ENCODE data around the gene RAB40C.

DNA sequence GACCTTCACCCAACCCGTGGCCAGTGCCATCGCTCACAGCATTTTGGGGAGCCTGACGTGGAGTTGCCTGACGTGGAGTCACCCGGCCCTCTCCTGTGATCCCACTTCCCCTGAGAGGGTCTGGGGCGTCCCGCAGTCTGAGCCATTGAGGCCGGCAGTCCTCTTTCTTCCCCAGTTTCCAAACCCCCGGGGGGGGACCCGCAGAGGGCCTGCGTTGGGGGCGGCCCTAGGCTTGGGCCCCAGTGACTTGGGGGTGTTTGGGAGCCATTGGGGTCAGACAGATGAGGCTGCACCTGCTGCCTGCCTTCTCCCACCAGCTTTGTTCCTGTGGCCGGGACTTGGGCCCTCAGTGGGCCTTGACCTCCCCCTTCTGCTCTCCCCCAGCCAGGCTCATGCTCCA, 79.8 kb downstream of the RAB40C start:
- TF ChIP-seq, protein P1, sequence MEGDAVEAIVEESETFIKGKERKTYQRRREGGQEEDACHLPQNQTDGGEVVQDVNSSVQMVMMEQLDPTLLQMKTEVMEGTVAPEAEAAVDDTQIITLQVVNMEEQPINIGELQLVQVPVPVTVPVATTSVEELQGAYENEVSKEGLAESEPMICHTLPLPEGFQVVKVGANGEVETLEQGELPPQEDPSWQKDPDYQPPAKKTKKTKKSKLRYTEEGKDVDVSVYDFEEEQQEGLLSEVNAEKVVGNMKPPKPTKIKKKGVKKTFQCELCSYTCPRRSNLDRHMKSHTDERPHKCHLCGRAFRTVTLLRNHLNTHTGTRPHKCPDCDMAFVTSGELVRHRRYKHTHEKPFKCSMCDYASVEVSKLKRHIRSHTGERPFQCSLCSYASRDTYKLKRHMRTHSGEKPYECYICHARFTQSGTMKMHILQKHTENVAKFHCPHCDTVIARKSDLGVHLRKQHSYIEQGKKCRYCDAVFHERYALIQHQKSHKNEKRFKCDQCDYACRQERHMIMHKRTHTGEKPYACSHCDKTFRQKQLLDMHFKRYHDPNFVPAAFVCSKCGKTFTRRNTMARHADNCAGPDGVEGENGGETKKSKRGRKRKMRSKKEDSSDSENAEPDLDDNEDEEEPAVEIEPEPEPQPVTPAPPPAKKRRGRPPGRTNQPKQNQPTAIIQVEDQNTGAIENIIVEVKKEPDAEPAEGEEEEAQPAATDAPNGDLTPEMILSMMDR (IDR thresholded peaks at IDR 0.05 in 2 of 3, conservative IDR thresholded peaks at IDR 0.05 in 1 of 3; ENCODE audit: control insufficient read depth in 2 of 3, extremely low read depth in 1 of 3, insufficient read depth in 1 of 3, low read depth in 3 of 3, low read length in 3 of 3): no peak
- no peak for TF ChIP-seq MXI1 (IDR thresholded peaks at IDR 0.05; ENCODE audit: low read depth, low read length)
- TF ChIP-seq MYC (IDR thresholded peaks at IDR 0.05; ENCODE audit: insufficient read depth, insufficient read length, insufficient replicate concordance, low read length, severe bottlenecking): no peak
